Smooth muscle cell (in vitro differentiated cells): ENCODE measurements around the gene WWP2. TPM values are rescaled to one million over a fixed set of nuclear protein-coding genes. Genes with fewer than 3 reads are reported as not detected.

ENCODE experiments used
- DNase-seq: peaks from one replicate; lab custom pipeline; 2025; ENCODE audit not compliant: unreplicated experiment; lab: John Stamatoyannopoulos, UW
- H2AFZ ChIP-seq: fragments of 200-600 bp; sonication (generic); 2 replicates; pipeline ENCODE4 v1.6.0; 2016; ENCODE audit warnings: antibody characterized with exemption, low read depth, mild to moderate bottlenecking
- H3F3A ChIP-seq: fragments of 200-600 bp; sonication (generic); 2 replicates; pipeline ENCODE4 v1.6.0; 2017; ENCODE audit warnings: antibody characterized with exemption, low read depth
- H3K27ac ChIP-seq: fragments of 200-600 bp; sonication (generic); 2 replicates; pipeline ENCODE4 v1.5.1; 2016; ENCODE audit warnings: low read depth, mild to moderate bottlenecking
- H3K27me3 ChIP-seq: fragments of 200-600 bp; sonication (generic); 2 replicates; pipeline ENCODE4 v1.6.1; 2016; ENCODE audit warnings: low read depth, mild to moderate bottlenecking
- H3K36me3 ChIP-seq: fragments of 200-600 bp; sonication (generic); 2 replicates; pipeline ENCODE4 v1.5.1; 2016; ENCODE audit warnings: low read depth
- H3K4me1 ChIP-seq: fragments of 200-600 bp; sonication (generic); 2 replicates; pipeline ENCODE4 v1.5.1; 2016; ENCODE audit warnings: low read depth
- H3K4me2 ChIP-seq: fragments of 200-600 bp; sonication (generic); 2 replicates; pipeline ENCODE4 v1.6.0; 2016; ENCODE audit warnings: mild to moderate bottlenecking
- H3K4me3 ChIP-seq: fragments of 200-600 bp; sonication (generic); 2 replicates; pipeline ENCODE4 v1.5.1; 2016; ENCODE audit warnings: mild to moderate bottlenecking
- H3K79me2 ChIP-seq: fragments of 200-600 bp; sonication (generic); 2 replicates; pipeline ENCODE4 v1.6.0; 2016; ENCODE audit warnings: low read depth, mild to moderate bottlenecking
- H3K9ac ChIP-seq: fragments of 200-600 bp; sonication (generic); 2 replicates; pipeline ENCODE4 v1.6.0; 2016; ENCODE audit warnings: low read depth
- H3K9me3 ChIP-seq: fragments of 200-600 bp; sonication (generic); replicated peaks from 2 replicates; pipeline ENCODE4 v1.5.1; 2016; ENCODE audit warnings: low read depth
- H4K20me1 ChIP-seq: fragments of 200-600 bp; sonication (generic); 2 replicates; pipeline ENCODE4 v1.6.0; 2016; ENCODE audit warnings: low read depth
- CTCF ChIP-seq: fragments of 200-600 bp; sonication (generic); IDR thresholded peaks from 2 replicates; pipeline ENCODE4 v1.5.1; 2017; ENCODE audit warnings: borderline replicate concordance, mild to moderate bottlenecking, antibody characterized with exemption; ENCODE audit not compliant: insufficient read depth, poor library complexity, severe bottlenecking
- WGBS: methylation state at CpG from one replicate; pipeline ENCODE4 v1.1.7; 2016; ENCODE audit warnings: low lambda C conversion rate; 5-methylcytosine and 5-hydroxymethylcytosine counted together
- polyA plus RNA-seq: library from polyadenylated mRNA; unstranded; fragments of >200 nt; fragmentation: Nextera tagmentation; extraction: Ambion mirVana; gene quantifications from 2 replicates; pipeline ENCODE4 v1.2.1, GENCODE V29; 2016
- total RNA-seq: library from RNA; depleted of rRNA; stranded (reverse); fragments of >200 nt; gene quantifications from 2 replicates; pipeline ENCODE4 v1.2.3, GENCODE V29; 2014

WWP2 gene
- total and polyA plus RNA-seq, 2 experiments from 2014 or later = 7.8 to 9.0 TPM

DNA sequence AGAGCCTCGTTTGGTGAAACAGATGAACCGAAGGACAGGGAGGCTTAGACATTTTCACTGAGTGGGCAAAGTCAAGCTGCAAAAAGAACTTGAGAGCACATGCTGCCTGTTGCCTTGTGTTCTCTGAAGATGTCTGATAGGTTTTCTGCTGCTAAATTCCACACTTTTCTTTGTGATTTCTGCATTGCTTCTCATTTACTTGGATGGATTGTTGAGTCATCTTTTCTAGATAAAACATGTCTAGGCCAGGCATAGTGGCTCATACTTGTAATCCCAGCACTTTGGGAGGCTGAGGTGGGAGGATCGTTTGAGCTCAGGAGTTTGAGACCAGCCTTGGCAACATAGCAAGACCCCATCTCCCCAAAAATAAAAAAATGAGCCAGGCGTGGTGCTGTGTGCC is 108.6 kb downstream of the WWP2 start:
- DNase-seq = no peak
- no peaks in the 10 kb centered on the region for H3K79me2 ChIP-seq
- no peak overlapping the region for H3K4me3 ChIP-seq
- no peak overlapping the region for H3K4me2 ChIP-seq
- H3K9ac ChIP-seq = no peak overlapping the region
- TF ChIP-seq CTCF = no peak
- no peaks in the 10 kb centered on the region for H3K27me3 ChIP-seq
- no peaks in the 10 kb centered on the region for H3K9me3 ChIP-seq
- no peak overlapping the region for H2AFZ ChIP-seq
- H3K27ac ChIP-seq = no peak overlapping the region
- no peaks in the 10 kb centered on the region for H3K36me3 ChIP-seq
- WGBS = 77% methylated on average over 4 of the region's 4 CpGs
- no peaks in the 10 kb centered on the region for H3F3A ChIP-seq
- H3K4me1 ChIP-seq = no peaks in the 10 kb centered on the region
- H4K20me1 ChIP-seq = peaks cover 5% of the 10 kb centered on the region

DNA sequence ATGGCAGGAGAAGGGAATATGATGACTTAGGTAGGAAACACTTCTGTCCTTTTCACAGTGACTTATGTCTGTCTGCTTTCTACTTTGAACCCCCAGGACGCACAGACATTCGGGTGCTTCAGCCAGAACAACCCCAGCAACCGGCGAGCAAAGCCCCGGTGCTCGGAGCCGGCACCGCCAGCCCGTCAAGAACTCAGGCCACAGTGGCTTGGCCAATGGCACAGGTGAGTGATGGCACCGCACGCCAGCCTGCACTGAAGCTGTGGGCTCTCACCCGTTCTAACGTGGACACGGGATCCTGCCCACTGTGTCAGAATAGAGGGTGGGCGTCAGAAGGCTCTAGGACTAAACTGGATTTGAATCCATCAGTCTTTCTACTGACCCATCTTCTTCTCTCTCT is 109.6 kb downstream of the WWP2 start:
- Histone ChIP-seq H3K4me3 (no peak overlapping the region), H3K9ac (no peak overlapping the region), H3F3A (no peaks in the 10 kb centered on the region), H3K27ac (no peak overlapping the region), H4K20me1 (no peaks in the 10 kb centered on the region), H2AFZ (no peak overlapping the region), H3K4me2 (no peak overlapping the region), H3K9me3 (peaks cover 3% of the 10 kb centered on the region), H3K79me2 (no peaks in the 10 kb centered on the region), H3K36me3 (peaks cover 4% of the 10 kb centered on the region), H3K27me3 (no peaks in the 10 kb centered on the region), H3K4me1 (no peaks in the 10 kb centered on the region)
- TF ChIP-seq CTCF = no peak
- 96% methylated on average over 15 of the region's 15 CpGs for WGBS
- DNase-seq = no peak

GRCh38 chr16:69872888-69873287 is 110.8 kb downstream of the WWP2 start:
- no peaks in the 10 kb centered on the region for H4K20me1 ChIP-seq
- no peak for DNase-seq
- no peaks in the 10 kb centered on the region for H3K79me2 ChIP-seq
- no peaks in the 10 kb centered on the region for H3K4me1 ChIP-seq
- TF ChIP-seq CTCF = no peak
- H3F3A ChIP-seq = no peaks in the 10 kb centered on the region
- no peak overlapping the region for H3K27ac ChIP-seq
- no peak overlapping the region for H3K9ac ChIP-seq
- H3K9me3 ChIP-seq = peaks cover 3% of the 10 kb centered on the region
- no peaks in the 10 kb centered on the region for H3K27me3 ChIP-seq
- over 99% methylated on average over 7 of the region's 7 CpGs for WGBS
- no peak overlapping the region for H3K4me3 ChIP-seq
- no peak overlapping the region for H2AFZ ChIP-seq
- no peak overlapping the region for H3K4me2 ChIP-seq
- peaks cover 11% of the 10 kb centered on the region for H3K36me3 ChIP-seq

DNA sequence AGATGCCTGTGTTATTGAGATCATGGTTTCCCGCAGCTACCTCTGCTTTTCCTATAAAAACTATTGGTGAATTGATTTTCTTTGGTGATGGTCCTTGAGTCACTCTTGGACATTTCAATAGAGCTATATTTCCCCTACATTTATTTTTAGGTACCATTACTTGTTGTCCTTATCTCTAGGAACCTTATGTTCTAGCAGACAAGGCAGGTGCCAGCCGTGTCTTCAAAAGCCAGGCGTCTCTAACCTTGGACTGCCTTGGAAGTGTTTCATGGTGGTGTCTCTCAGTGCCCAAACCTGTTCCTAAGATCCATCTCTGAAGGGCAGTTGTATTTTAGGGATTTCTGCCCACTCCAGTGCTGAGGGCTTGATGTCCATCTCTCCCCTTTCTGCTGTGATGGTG is 111.7 kb downstream of the WWP2 start:
- Histone ChIP-seq H3F3A (no peaks in the 10 kb centered on the region), H3K4me3 (no peak overlapping the region), H2AFZ (no peak overlapping the region), H3K79me2 (no peaks in the 10 kb centered on the region), H3K36me3 (peaks cover 11% of the 10 kb centered on the region), H4K20me1 (no peaks in the 10 kb centered on the region), H3K27me3 (no peaks in the 10 kb centered on the region), H3K27ac (no peak overlapping the region), H3K4me2 (no peak overlapping the region), H3K4me1 (no peaks in the 10 kb centered on the region), H3K9me3 (peaks cover 3% of the 10 kb centered on the region), H3K9ac (no peak overlapping the region)
- no peak for DNase-seq
- TF ChIP-seq CTCF = no peak
- 91% methylated on average over 3 of the region's 3 CpGs for WGBS
